HG02610 (cell line): ENCODE results near the gene CCDC51.
"Not testable (repeated sequence)": the region's sequence is repeated elsewhere in the genome, so short reads cannot be mapped to it uniquely, and the experiment has no call there.

Source experiments
- ATAC-seq: cut with Tn5 transposase; IDR thresholded peaks from one replicate; pipeline ENCODE4 v1.9.1; 2021; ENCODE audit warnings: mild to moderate bottlenecking, moderate library complexity; ENCODE audit not compliant: unreplicated experiment

CCDC51 gene

GRCh38 chr3:48409291-48410201, 30.4 kb downstream of the CCDC51 start:
- ATAC-seq: no peak

- ATAC-seq: no peak
These were observed 31.1 kb downstream of the CCDC51 start for GRCh38 chr3:48408823-48409281.

GRCh38 chr3:48407542-48408099, 32.3 kb downstream of the CCDC51 start:
- no peak for ATAC-seq

- no peak for ATAC-seq
These were observed 33.2 kb downstream of the CCDC51 start for GRCh38 chr3:48406443-48407431.

- no peak for ATAC-seq
These were observed 33.9 kb downstream of the CCDC51 start for GRCh38 chr3:48405971-48406370.

- no peak for ATAC-seq
These were observed 34.5 kb downstream of the CCDC51 start for GRCh38 chr3:48405343-48405881.

- no peak for ATAC-seq
These were observed 35.2 kb downstream of the CCDC51 start for GRCh38 chr3:48404440-48405342.

GRCh38 chr3:48403533-48404439, 36.1 kb downstream of the CCDC51 start:
- no peak for ATAC-seq

- no peak for ATAC-seq
These were observed 37.0 kb downstream of the CCDC51 start for GRCh38 chr3:48402907-48403306.

- ATAC-seq: no peak
These were observed 37.6 kb downstream of the CCDC51 start for GRCh38 chr3:48402281-48402732.

- ATAC-seq: not testable (repeated sequence)
These were observed 38.5 kb downstream of the CCDC51 start for GRCh38 chr3:48401434-48401901.

- ATAC-seq: peak; percentile 49
These were observed 39.0 kb downstream of the CCDC51 start for GRCh38 chr3:48400824-48401433.

GRCh38 chr3:48399387-48400172, 40.3 kb downstream of the CCDC51 start:
- no peak for ATAC-seq

- no peak for ATAC-seq
These were observed 41.1 kb downstream of the CCDC51 start for GRCh38 chr3:48398701-48399386.

- ATAC-seq: no peak
These were observed 41.9 kb downstream of the CCDC51 start for GRCh38 chr3:48397767-48398681.

GRCh38 chr3:48395714-48396113, 44.2 kb downstream of the CCDC51 start:
- no peak for ATAC-seq
